Stimulated activated naive CD4-positive, alpha-beta T cell treated with Interleukin-2 at 50 U/mL for 16 hours (primary cell): ENCODE results near the gene SRRM1.
"Not testable (repeated sequence)": the region's sequence is repeated elsewhere in the genome, so short reads cannot be mapped to it uniquely, and the experiment has no call there.

Experiments
- DNase-seq: peaks from one replicate; lab custom pipeline; 2025; lab: John Stamatoyannopoulos, UW

SRRM1 gene

GRCh38 chr1:24720152-24720551, 77.0 kb downstream of the SRRM1 start:
- DNase-seq: no peak

GRCh38 chr1:24721533-24721932, 78.4 kb downstream of the SRRM1 start:
- DNase-seq: no peak

GRCh38 chr1:24722073-24723035, 79.3 kb downstream of the SRRM1 start:
- DNase-seq: not testable (repeated sequence)
